Type B pancreatic cell (in vitro differentiated cells): ENCODE data around the gene ATRN. TPM values are rescaled to one million over a fixed set of nuclear protein-coding genes. Genes with fewer than 3 reads are reported as not detected.
"Not testable (repeated sequence)": the region's sequence is repeated elsewhere in the genome, so short reads cannot be mapped to it uniquely, and the experiment has no call there.

Experiments
- DNase-seq: peaks from one replicate; pipeline ENCODE4 v3.0.0; 2021; ENCODE audit warnings: mixed read lengths; ENCODE audit not compliant: unreplicated experiment; ENCODE audit errors: extremely low spot score
- H3K27ac Mint-ChIP-seq: 2 replicates; pipeline ENCODE4 v1.8.0; 2021; ENCODE audit warnings: mild to moderate bottlenecking, mixed read lengths
- H3K27me3 Mint-ChIP-seq: 2 replicates; pipeline ENCODE4 v1.8.0; 2021; ENCODE audit warnings: mixed read lengths
- H3K36me3 Mint-ChIP-seq: 2 replicates; pipeline ENCODE4 v1.8.0; 2021; ENCODE audit warnings: mixed read lengths
- H3K4me1 Mint-ChIP-seq: one replicate; pipeline ENCODE4 v1.8.0; 2021; ENCODE audit warnings: mixed read lengths; ENCODE audit not compliant: unreplicated experiment
- H3K4me3 Mint-ChIP-seq: 2 replicates; pipeline ENCODE4 v1.8.0; 2021; ENCODE audit warnings: mild to moderate bottlenecking, mixed read lengths
- H3K9me3 Mint-ChIP-seq: 2 replicates; pipeline ENCODE4 v1.8.0; 2021; ENCODE audit warnings: mixed read lengths
- total RNA-seq: library from RNA; stranded (reverse); gene quantifications from 2 replicates; pipeline ENCODE4 v1.2.1, GENCODE V29; 2021; ENCODE audit warnings: low replicate concordance
- TF ChIP-seq, protein P1 (sequence below): fragments of 200-600 bp; sonication (generic); conservative IDR thresholded peaks from 2 replicates; pipeline ENCODE4 v1.5.0; 2021; ENCODE audit warnings: antibody characterized with exemption, mild to moderate bottlenecking

ATRN gene
- total RNA-seq, 1 donor from 2014 or later = 36.9 TPM

DNA sequence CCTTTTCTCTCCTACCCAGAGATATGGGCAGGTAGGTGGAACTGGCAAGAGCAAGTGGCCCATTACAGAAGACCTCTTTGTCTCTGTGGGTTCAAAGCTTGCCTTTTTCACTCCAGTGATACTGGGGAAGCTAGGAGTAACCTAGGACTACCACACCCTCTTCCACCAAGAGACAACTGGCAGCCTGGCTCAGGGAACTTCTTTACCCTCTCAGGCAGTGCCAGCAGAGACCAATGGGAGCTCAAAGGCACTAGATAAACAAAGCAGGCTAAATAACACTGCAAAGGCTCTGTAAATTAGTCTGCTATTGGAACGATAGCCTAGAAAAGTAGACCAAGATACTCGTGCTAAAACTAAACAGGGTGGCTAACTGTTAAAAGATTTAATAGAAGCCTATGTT, 32.1 kb downstream of the ATRN start:
- Mint-ChIP-seq H3K36me3 (no peaks in the 10 kb centered on the region), H3K4me1 (no peaks in the 10 kb centered on the region), H3K9me3 (no peaks in the 10 kb centered on the region), H3K27me3 (no peaks in the 10 kb centered on the region), H3K4me3 (no peak overlapping the region), H3K27ac (no peak overlapping the region)
- no peak for DNase-seq
- TF ChIP-seq, protein P1, sequence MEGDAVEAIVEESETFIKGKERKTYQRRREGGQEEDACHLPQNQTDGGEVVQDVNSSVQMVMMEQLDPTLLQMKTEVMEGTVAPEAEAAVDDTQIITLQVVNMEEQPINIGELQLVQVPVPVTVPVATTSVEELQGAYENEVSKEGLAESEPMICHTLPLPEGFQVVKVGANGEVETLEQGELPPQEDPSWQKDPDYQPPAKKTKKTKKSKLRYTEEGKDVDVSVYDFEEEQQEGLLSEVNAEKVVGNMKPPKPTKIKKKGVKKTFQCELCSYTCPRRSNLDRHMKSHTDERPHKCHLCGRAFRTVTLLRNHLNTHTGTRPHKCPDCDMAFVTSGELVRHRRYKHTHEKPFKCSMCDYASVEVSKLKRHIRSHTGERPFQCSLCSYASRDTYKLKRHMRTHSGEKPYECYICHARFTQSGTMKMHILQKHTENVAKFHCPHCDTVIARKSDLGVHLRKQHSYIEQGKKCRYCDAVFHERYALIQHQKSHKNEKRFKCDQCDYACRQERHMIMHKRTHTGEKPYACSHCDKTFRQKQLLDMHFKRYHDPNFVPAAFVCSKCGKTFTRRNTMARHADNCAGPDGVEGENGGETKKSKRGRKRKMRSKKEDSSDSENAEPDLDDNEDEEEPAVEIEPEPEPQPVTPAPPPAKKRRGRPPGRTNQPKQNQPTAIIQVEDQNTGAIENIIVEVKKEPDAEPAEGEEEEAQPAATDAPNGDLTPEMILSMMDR = no peak

DNA sequence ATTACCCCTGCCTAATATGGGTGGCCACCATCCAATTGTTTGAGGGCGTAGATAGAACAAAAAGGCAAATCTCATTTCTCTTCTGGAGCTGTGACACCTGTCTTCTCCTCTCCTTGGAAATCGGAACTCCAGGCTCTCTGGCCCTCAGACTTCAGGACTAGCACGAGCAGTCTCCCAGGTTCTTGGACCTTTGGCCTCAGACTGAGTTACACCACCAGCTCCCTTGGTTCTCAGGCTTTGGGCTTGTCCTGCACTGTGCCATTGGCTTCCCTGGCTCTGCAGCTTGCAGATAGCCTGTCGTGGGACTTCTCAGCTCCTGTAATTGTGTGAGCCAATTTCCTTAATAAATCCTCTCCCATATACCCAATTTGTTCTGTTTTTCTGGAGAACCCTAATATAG, 34.3 kb downstream of the ATRN start:
- Mint-ChIP-seq H3K27ac (no peak overlapping the region), H3K4me1 (peaks cover 5% of the 10 kb centered on the region), H3K9me3 (no peaks in the 10 kb centered on the region), H3K27me3 (no peaks in the 10 kb centered on the region), H3K36me3 (no peaks in the 10 kb centered on the region), H3K4me3 (no peak overlapping the region)
- TF ChIP-seq, protein P1 = no peak
- no peak for DNase-seq

DNA sequence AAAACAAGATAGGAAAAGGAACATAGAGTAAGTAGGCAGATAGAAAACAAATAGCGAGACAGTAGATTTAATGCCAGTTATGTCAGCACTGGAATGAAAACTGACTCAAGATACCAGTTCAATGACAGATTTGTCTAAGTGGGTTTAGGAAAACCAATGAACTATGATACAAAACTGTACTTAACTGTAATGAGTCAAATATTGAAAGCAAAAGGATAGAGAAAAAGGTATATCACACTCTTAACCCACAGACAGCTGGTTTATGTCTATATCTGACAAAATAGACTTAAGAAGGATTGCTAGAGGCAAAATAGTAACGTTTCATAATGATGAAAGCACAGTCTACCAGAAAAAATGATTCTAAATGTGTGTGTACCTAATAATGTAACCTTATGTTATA, 38.2 kb downstream of the ATRN start:
- H3K36me3 Mint-ChIP-seq = no peaks in the 10 kb centered on the region

DNA sequence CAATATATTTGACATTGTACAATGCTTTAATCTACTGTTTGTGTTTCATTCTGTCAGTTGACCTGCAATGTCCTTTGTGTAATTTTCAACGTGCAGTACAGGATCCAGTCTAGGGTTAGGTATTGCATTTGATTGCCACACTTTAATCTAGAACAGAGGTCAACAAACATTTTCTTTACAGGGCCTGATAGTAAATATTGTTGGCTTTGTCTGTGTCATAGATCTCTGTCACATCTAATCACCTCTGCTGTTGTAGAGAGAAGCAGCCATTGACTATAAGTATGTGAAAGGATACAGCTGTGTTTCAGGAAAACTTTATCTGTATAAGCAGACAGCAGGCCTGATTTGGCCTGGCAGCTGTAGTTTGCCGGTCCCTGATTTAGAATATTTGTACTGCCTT, 39.3 kb downstream of the ATRN start:
- TF ChIP-seq, protein P1 = no peak
- no peaks in the 10 kb centered on the region for H3K9me3 Mint-ChIP-seq
- H3K27me3 Mint-ChIP-seq = no peaks in the 10 kb centered on the region
- no peak for DNase-seq
- peaks cover 6% of the 10 kb centered on the region for H3K4me1 Mint-ChIP-seq
- H3K36me3 Mint-ChIP-seq = no peaks in the 10 kb centered on the region
- H3K4me3 Mint-ChIP-seq = no peak overlapping the region
- H3K27ac Mint-ChIP-seq = peak overlapping the region; percentile 66

More for the DNA sequence above, 38.2 kb downstream of the ATRN start:
- Mint-ChIP-seq H3K4me3 (no peak overlapping the region), H3K9me3 (no peaks in the 10 kb centered on the region), H3K27me3 (no peaks in the 10 kb centered on the region), H3K4me1 (peaks cover 6% of the 10 kb centered on the region), H3K27ac (no peak overlapping the region)
- TF ChIP-seq, protein P1 = no peak
- no peak for DNase-seq

DNA sequence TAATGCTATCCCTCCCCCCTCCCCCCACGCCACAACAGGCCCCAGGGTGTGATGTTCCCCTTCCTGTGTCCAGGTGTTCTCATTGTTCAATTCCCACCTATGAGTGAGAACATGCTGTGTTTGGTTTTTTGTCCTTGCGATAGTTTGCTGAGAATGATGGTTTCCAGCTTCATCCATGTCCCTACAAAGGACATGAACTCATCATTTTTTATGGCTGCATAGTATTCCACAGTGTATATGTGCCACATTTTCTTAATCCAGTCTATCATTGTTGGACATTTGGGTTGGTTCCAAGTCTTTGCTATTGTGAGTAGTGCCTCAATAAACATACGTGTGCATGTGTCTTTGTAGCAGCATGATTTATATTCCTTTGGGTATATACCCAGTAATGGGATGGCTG, 41.4 kb downstream of the ATRN start:
- not testable (repeated sequence) for H3K27ac Mint-ChIP-seq, H3K36me3 Mint-ChIP-seq, H3K9me3 Mint-ChIP-seq, DNase-seq, H3K4me3 Mint-ChIP-seq, H3K27me3 Mint-ChIP-seq, H3K4me1 Mint-ChIP-seq

DNA sequence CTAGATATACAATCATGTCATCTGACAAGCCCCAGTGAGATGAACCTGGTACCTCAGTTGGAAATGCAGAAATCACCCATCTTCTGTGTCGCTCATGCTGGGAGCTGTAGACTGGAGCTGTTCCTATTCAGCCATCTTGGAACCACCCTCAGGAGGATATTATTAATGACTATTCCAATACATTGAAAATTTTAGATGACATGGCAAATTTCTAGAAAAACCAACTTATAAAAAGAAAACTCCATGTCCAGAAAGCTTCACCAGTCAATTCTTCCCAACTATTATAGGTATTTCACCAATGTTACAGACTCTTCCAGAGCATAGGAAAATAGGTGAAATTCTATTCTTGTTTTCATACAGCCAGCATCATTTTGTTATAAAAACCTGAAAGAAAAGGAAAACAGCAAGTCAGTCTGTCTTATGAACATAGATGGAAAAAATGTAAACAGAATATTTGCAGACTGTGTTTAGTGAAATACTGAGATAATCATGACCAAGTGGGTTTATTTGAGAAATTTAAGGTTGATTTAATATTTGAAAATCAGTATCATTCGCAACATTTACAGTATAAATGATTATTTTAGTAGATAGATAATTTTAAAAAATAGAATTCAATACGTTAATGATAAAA, 43.3 kb downstream of the ATRN start:
- Mint-ChIP-seq H3K9me3 (peaks cover 1% of the 10 kb centered on the region), H3K4me3 (no peak overlapping the region), H3K27ac (no peak overlapping the region), H3K4me1 (peaks cover 6% of the 10 kb centered on the region), H3K27me3 (no peaks in the 10 kb centered on the region), H3K36me3 (peaks cover under 1% of the 10 kb centered on the region)
- no peak for DNase-seq
- TF ChIP-seq, protein P1 = no peak
